Liver (tissue), 9 donors: Measurements from ENCODE around the gene SHC2. TPM values are rescaled to one million over a fixed set of nuclear protein-coding genes. Genes with fewer than 3 reads are reported as not detected.

ENCODE experiments used
- DNase-seq: peaks from one replicate; pipeline ENCODE4 v3.0.0-alpha.2; 2017; ENCODE audit warnings: low spot score
- H3K27ac ChIP-seq, 2 donors: one replicate each; pipeline ENCODE4 v1.7.0; 2013; ENCODE audit warnings: inconsistent platforms in 2 of 2, low read length in 2 of 2, control low read depth in 1 of 2, low read depth in 1 of 2, mild to moderate bottlenecking in 1 of 2
- H3K27me3 ChIP-seq, 4 donors: one replicate each; pipeline versions ENCODE4 v1.6.1 to v1.7.0; 2013; ENCODE audit warnings: low read length in 3 of 4, inconsistent platforms in 1 of 4, mild to moderate bottlenecking in 1 of 4, moderate library complexity in 1 of 4; ENCODE audit not compliant: control insufficient read depth in 4 of 4, insufficient read depth in 4 of 4
- H3K36me3 ChIP-seq, 4 donors: one replicate each; pipeline versions ENCODE4 v1.6.1 to v1.7.0; 2013; ENCODE audit warnings: low read length in 3 of 4, mild to moderate bottlenecking in 3 of 4, low read depth in 1 of 4, moderate library complexity in 1 of 4; ENCODE audit not compliant: control insufficient read depth in 4 of 4, insufficient read depth in 3 of 4
- H3K4me1 ChIP-seq, 4 donors: one replicate each; pipeline versions ENCODE4 v1.6.1 to v1.7.0; 2013; ENCODE audit warnings: low read length in 3 of 4, mild to moderate bottlenecking in 3 of 4, moderate library complexity in 1 of 4; ENCODE audit not compliant: control insufficient read depth in 4 of 4, insufficient read depth in 4 of 4
- H3K4me3 ChIP-seq, 3 donors: one replicate each; pipeline versions ENCODE4 v1.6.1 to v1.7.0; 2013; ENCODE audit warnings: low read length in 3 of 3, control low read depth in 1 of 3, low read depth in 1 of 3, mild to moderate bottlenecking in 1 of 3
- H3K9ac ChIP-seq, 2 donors: one replicate each; pipeline ENCODE4 v1.7.0; 2013; ENCODE audit warnings: low read length in 2 of 2, mild to moderate bottlenecking in 2 of 2, moderate library complexity in 2 of 2, control low read depth in 1 of 2, low read depth in 1 of 2
- H3K9me3 ChIP-seq, 4 donors: one replicate each; pipeline versions ENCODE4 v1.6.1 to v1.7.0; 2013; ENCODE audit warnings: low read length in 3 of 4; ENCODE audit not compliant: control insufficient read depth in 4 of 4
- EGR1 ChIP-seq, 2 donors: IDR thresholded peaks; 2 replicates each; pipeline ENCODE4 v1.6.1; 2016 to 2018; ENCODE audit warnings: antibody characterized with exemption in 2 of 2, low read depth in 2 of 2
- FOXA1 ChIP-seq: IDR thresholded peaks from 2 replicates; pipeline ENCODE4 v1.6.1; 2016; ENCODE audit warnings: antibody characterized with exemption
- FOXA2 ChIP-seq: IDR thresholded peaks from 2 replicates; pipeline ENCODE4 v1.6.1; 2016; ENCODE audit warnings: antibody characterized with exemption
- GABPA ChIP-seq, 2 donors: IDR thresholded peaks in 1 of 2; conservative IDR thresholded peaks in 1 of 2; 2 replicates each; pipeline ENCODE4 v1.6.1; 2016; ENCODE audit warnings: antibody characterized with exemption in 2 of 2, mild to moderate bottlenecking in 1 of 2, moderate library complexity in 1 of 2
- HNF4A ChIP-seq, 2 donors: conservative IDR thresholded peaks; 2 replicates each; pipeline ENCODE4 v1.6.1; 2016; ENCODE audit warnings: antibody characterized with exemption in 2 of 2, mild to moderate bottlenecking in 2 of 2
- NR2F2 ChIP-seq: IDR thresholded peaks from 2 replicates; pipeline ENCODE4 v1.6.1; 2016; ENCODE audit warnings: antibody characterized with exemption
- RAD21 ChIP-seq, 2 donors: IDR thresholded peaks; 2 replicates each; pipeline ENCODE4 v1.6.1; 2016; ENCODE audit warnings: antibody characterized with exemption in 2 of 2, mild to moderate bottlenecking in 2 of 2
- REST ChIP-seq: IDR thresholded peaks from 2 replicates; pipeline ENCODE4 v1.6.1; 2016; ENCODE audit warnings: antibody characterized with exemption, mild to moderate bottlenecking
- SP1 ChIP-seq: IDR thresholded peaks from 2 replicates; pipeline ENCODE4 v1.6.1; 2018; ENCODE audit warnings: antibody characterized with exemption, mild to moderate bottlenecking
- TAF1 ChIP-seq: conservative IDR thresholded peaks from 2 replicates; pipeline ENCODE4 v1.6.1; 2016; ENCODE audit warnings: antibody characterized with exemption, mild to moderate bottlenecking
- ZBTB33 ChIP-seq: IDR thresholded peaks from 2 replicates; pipeline ENCODE4 v1.6.1; 2016; ENCODE audit warnings: antibody characterized with exemption
- WGBS: extraction: QIAGEN DNeasy Blood & Tissue Kit; methylation state at CpG from one replicate; pipeline ENCODE4 v1.1.7; 2013; 5-methylcytosine and 5-hydroxymethylcytosine counted together
- polyA plus RNA-seq, 2 donors: library from polyadenylated mRNA; stranded (reverse) in 1 of 2; unstranded in 1 of 2; fragments of 200-250 nt in 1 of 2; fragments of >200 nt in 1 of 2; fragmentation: Nextera tagmentation in 1 of 2; extraction: Ambion mirVana in 1 of 2; gene quantifications; one replicate each; pipeline versions ENCODE4 v1.2.1 to v1.2.3, GENCODE V29; 2013 to 2015
- total RNA-seq, 2 donors: library from RNA; depleted of rRNA; stranded (reverse); fragments of >200 nt; gene quantifications; one replicate each; pipeline ENCODE4 v1.2.3, GENCODE V29; 2014
- TF ChIP-seq, protein P1 (sequence below): IDR thresholded peaks from 2 replicates; pipeline ENCODE4 v1.6.1; 2016; ENCODE audit warnings: antibody characterized with exemption
- TF ChIP-seq, protein P2 (sequence below): fragments of 150-350 bp; IDR thresholded peaks from 2 replicates; pipeline ENCODE4 v1.5.1; 2017; ENCODE audit warnings: improper control_type of control experiment, low read depth, low read length; ENCODE audit not compliant: missing input control
- TF ChIP-seq, protein P3 (sequence below): IDR thresholded peaks from 2 replicates; pipeline ENCODE4 v1.6.1; 2016; ENCODE audit warnings: antibody characterized with exemption
- donor health status: healthy.
- donor health status: healthy.
- donor health status: healthy.
- donor health status: healthy.
- donor health status: healthy.

The SHC2 gene
- total and polyA plus RNA-seq, 4 donors: 15.6 to 43.0 (median 23.0) TPM

GRCh38 chr19:390386-391206, 70.2 kb downstream of the SHC2 start (continued):
- TF ChIP-seq FOXA1 (no peak), FOXA2 (no peak), NR2F2 (no peak), SP1 (no peak)
- TF ChIP-seq, protein P1, sequence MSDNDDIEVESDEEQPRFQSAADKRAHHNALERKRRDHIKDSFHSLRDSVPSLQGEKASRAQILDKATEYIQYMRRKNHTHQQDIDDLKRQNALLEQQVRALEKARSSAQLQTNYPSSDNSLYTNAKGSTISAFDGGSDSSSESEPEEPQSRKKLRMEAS: no peak

- WGBS: 75% methylated on average over 12 of the region's 12 CpGs
- no peak for DNase-seq
Measured at GRCh38 chr19:389935-390289, 70.9 kb downstream of the SHC2 start.

More at GRCh38 chr19:389935-390289, 70.9 kb downstream of the SHC2 start:
- Histone ChIP-seq H3K9me3 (no peaks in the 10 kb centered on the region), H3K4me1 (no peaks in the 10 kb centered on the region), H3K4me3 (no peak overlapping the region), H3K27ac (no peak overlapping the region), H3K9ac (no peak overlapping the region), H3K36me3 (no peaks in the 10 kb centered on the region), H3K27me3 (peaks cover 0 to 4% (median 0%) of the 10 kb centered on the region in 4 donors)
- TF ChIP-seq, protein P2, sequence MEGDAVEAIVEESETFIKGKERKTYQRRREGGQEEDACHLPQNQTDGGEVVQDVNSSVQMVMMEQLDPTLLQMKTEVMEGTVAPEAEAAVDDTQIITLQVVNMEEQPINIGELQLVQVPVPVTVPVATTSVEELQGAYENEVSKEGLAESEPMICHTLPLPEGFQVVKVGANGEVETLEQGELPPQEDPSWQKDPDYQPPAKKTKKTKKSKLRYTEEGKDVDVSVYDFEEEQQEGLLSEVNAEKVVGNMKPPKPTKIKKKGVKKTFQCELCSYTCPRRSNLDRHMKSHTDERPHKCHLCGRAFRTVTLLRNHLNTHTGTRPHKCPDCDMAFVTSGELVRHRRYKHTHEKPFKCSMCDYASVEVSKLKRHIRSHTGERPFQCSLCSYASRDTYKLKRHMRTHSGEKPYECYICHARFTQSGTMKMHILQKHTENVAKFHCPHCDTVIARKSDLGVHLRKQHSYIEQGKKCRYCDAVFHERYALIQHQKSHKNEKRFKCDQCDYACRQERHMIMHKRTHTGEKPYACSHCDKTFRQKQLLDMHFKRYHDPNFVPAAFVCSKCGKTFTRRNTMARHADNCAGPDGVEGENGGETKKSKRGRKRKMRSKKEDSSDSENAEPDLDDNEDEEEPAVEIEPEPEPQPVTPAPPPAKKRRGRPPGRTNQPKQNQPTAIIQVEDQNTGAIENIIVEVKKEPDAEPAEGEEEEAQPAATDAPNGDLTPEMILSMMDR: no peak
- TF ChIP-seq REST (no peak), FOXA2 (no peak), FOXA1 (no peak), SP1 (no peak), RAD21 (IDR thresholded peaks at IDR 0.05) (no peak), ZBTB33 (no peak), HNF4A (conservative IDR thresholded peaks at IDR 0.05) (no peak), TAF1 (no peak), GABPA (IDR thresholded peaks at IDR 0.05 in 1 of 2, conservative IDR thresholded peaks at IDR 0.05 in 1 of 2) (no peak), EGR1 (IDR thresholded peaks at IDR 0.05; ENCODE audit: low read depth in 2 of 2) (no peak), NR2F2 (no peak)
- TF ChIP-seq, protein P3, sequence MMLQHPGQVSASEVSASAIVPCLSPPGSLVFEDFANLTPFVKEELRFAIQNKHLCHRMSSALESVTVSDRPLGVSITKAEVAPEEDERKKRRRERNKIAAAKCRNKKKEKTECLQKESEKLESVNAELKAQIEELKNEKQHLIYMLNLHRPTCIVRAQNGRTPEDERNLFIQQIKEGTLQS: no peak
- TF ChIP-seq, protein P1: no peak
